HepG2 (cell line): ENCODE measurements around the gene NUAK2. TPM values are rescaled to one million over a fixed set of nuclear protein-coding genes. Genes with fewer than 3 reads are reported as not detected.
A peak's percentile ranks its signal among the peaks of the same experiment; 100 is the strongest.

Experiments
- BORCS8-MEF2B ChIP-seq: sonication (generic); formaldehyde crosslinking; IDR thresholded peaks from 2 replicates; pipeline ENCODE4 v1.8.0; 2022; ENCODE audit warnings: mild to moderate bottlenecking, missing genetic modification reagents
- DNMT1 ChIP-seq: sonication (generic); formaldehyde crosslinking; IDR thresholded peaks from 2 replicates; pipeline ENCODE4 v1.5.1; 2020; ENCODE audit warnings: mild to moderate bottlenecking, missing genetic modification reagents
- GABPB1 ChIP-seq: IDR thresholded peaks from 2 replicates; pipeline ENCODE4 v1.6.1; 2016; ENCODE audit warnings: mild to moderate bottlenecking, missing genetic modification reagents, moderate library complexity, missing compliant biosample characterization
- LRRFIP1 ChIP-seq: sonication (generic); formaldehyde crosslinking; conservative IDR thresholded peaks from 2 replicates; pipeline ENCODE4 v1.4.0; 2020; ENCODE audit warnings: missing genetic modification reagents
- POLR2A ChIP-seq, 2 experiments: IDR thresholded peaks; 2 replicates each; pipeline ENCODE4 v1.6.1; 2011; ENCODE audit warnings: low read depth in 2 of 2, low read length in 2 of 2, mild to moderate bottlenecking in 1 of 2, moderate library complexity in 1 of 2; ENCODE audit not compliant: insufficient read depth in 1 of 2
- RAD21 ChIP-seq: fragments of 450-650 bp; formaldehyde crosslinking; IDR thresholded peaks from 2 replicates; pipeline ENCODE4 v1.5.0; 2020; ENCODE audit warnings: mild to moderate bottlenecking
- RXRA ChIP-seq: sonication (generic); formaldehyde crosslinking; IDR thresholded peaks from 2 replicates; pipeline ENCODE4 v1.5.1; 2020; ENCODE audit warnings: missing genetic modification reagents
- SALL1 ChIP-seq: sonication (generic); formaldehyde crosslinking; IDR thresholded peaks from 2 replicates; pipeline ENCODE4 v1.8.0; 2022; ENCODE audit warnings: mild to moderate bottlenecking, missing genetic modification reagents
- SP5 ChIP-seq: IDR thresholded peaks from 2 replicates; pipeline ENCODE4 v1.6.1; 2016; ENCODE audit warnings: low read depth, borderline replicate concordance
- TFDP2 ChIP-seq: sonication (generic); formaldehyde crosslinking; IDR thresholded peaks from 2 replicates; pipeline ENCODE4 v1.4.0; 2020; ENCODE audit warnings: missing genetic modification reagents
- ZBTB38 ChIP-seq: sonication (generic); formaldehyde crosslinking; IDR thresholded peaks from 2 replicates; pipeline ENCODE4 v1.5.1; 2020; ENCODE audit warnings: mild to moderate bottlenecking, missing genetic modification reagents
- ZNF543 ChIP-seq: sonication (generic); formaldehyde crosslinking; IDR thresholded peaks from 2 replicates; pipeline ENCODE4 v1.4.0; 2020; ENCODE audit warnings: mild to moderate bottlenecking, missing genetic modification reagents
- ZNF619 ChIP-seq: sonication (generic); formaldehyde crosslinking; IDR thresholded peaks from 2 replicates; pipeline ENCODE4 v1.4.0; 2020; ENCODE audit warnings: mild to moderate bottlenecking, missing genetic modification reagents
- ZNF768 ChIP-seq: sonication (generic); formaldehyde crosslinking; IDR thresholded peaks from 2 replicates; pipeline ENCODE4 v1.4.0; 2020; ENCODE audit warnings: missing genetic modification reagents
- ZNF776 ChIP-seq: sonication (generic); formaldehyde crosslinking; IDR thresholded peaks from 2 replicates; pipeline ENCODE4 v1.4.0; 2020; ENCODE audit warnings: mild to moderate bottlenecking, missing genetic modification reagents
- ZNF878 ChIP-seq: sonication (generic); formaldehyde crosslinking; IDR thresholded peaks from 2 replicates; pipeline ENCODE4 v1.8.1; 2023; ENCODE audit warnings: mild to moderate bottlenecking, missing genetic modification reagents, moderate library complexity
- polyA plus RNA-seq, 8 experiments: library from polyadenylated mRNA; depleted of rRNA in 3 of 8; stranded (reverse) in 7 of 8; unstranded in 1 of 8; fragments of >200 nt; fragmentation: Illumina TruSeq in 4 of 8; extraction: Trizol in 4 of 8; gene quantifications; 2 replicates each; pipeline versions ENCODE4 v1.2.1 to v1.2.3, GENCODE V29; 2011 to 2016; ENCODE audit warnings: low read depth in 4 of 8, missing spikeins in 1 of 8, mixed read lengths in 1 of 8; ENCODE audit not compliant: insufficient read depth in 1 of 8
- total RNA-seq, 5 experiments: library from RNA; depleted of rRNA; stranded (reverse); fragments of >200 nt; fragmentation: Illumina TruSeq; extraction: Trizol; gene quantifications; 2 replicates each; pipeline ENCODE4 v1.2.3, GENCODE V29; 2016; ENCODE audit warnings: low read depth in 1 of 5
- TF ChIP-seq, protein P1 (sequence below): sonication (generic); formaldehyde crosslinking; IDR thresholded peaks from 2 replicates; pipeline ENCODE4 v1.4.0; 2020; ENCODE audit warnings: mild to moderate bottlenecking, low read depth, missing genetic modification reagents
- TF ChIP-seq, protein P2 (sequence below): sonication (generic); formaldehyde crosslinking; IDR thresholded peaks from 2 replicates; pipeline ENCODE4 v1.5.0; 2020; ENCODE audit warnings: missing genetic modification reagents
- TF ChIP-seq, protein P3 (sequence below): sonication (generic); formaldehyde crosslinking; IDR thresholded peaks from 2 replicates; pipeline ENCODE4 v1.4.0; 2020; ENCODE audit warnings: missing genetic modification reagents, borderline replicate concordance
- TF ChIP-seq, protein P4 (sequence below): IDR thresholded peaks from 2 replicates; pipeline ENCODE4 v1.6.1; 2016; ENCODE audit warnings: control low read depth
- TF ChIP-seq, protein P5 (sequence below): sonication (generic); formaldehyde crosslinking; IDR thresholded peaks from 2 replicates; pipeline ENCODE4 v1.8.1; 2022; ENCODE audit warnings: mild to moderate bottlenecking, missing genetic modification reagents

NUAK2 gene
- total and polyA plus RNA-seq, 2 of the 13 experiments (the other 11 are each of a cell fraction or from before 2014, with no cell fraction given) = 0.75 to 1.1 TPM

GRCh38 chr1:205273551-205273982 lies 48.0 kb downstream of the NUAK2 start (continued):
- TF ChIP-seq, protein P1, sequence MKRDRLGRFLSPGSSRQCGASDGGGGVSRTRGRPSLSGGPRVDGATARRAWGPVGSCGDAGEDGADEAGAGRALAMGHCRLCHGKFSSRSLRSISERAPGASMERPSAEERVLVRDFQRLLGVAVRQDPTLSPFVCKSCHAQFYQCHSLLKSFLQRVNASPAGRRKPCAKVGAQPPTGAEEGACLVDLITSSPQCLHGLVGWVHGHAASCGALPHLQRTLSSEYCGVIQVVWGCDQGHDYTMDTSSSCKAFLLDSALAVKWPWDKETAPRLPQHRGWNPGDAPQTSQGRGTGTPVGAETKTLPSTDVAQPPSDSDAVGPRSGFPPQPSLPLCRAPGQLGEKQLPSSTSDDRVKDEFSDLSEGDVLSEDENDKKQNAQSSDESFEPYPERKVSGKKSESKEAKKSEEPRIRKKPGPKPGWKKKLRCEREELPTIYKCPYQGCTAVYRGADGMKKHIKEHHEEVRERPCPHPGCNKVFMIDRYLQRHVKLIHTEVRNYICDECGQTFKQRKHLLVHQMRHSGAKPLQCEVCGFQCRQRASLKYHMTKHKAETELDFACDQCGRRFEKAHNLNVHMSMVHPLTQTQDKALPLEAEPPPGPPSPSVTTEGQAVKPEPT = no peak
- TF ChIP-seq RXRA (0 out of 2 replicates have a peak, but pooled peaks have one; percentile 36), ZNF543 (CRISPR knock-in tag) (no peak), DNMT1 (no peak), LRRFIP1 (CRISPR knock-in tag) (no peak), RAD21 (CRISPR knock-in tag) (peak; percentile 99), BORCS8-MEF2B (peak; percentile 75; the same call in 1 of the 2 replicates), ZNF768 (0 out of 2 replicates have a peak, but pooled peaks have one; percentile 12), GABPB1 (CRISPR knock-in tag) (no peak), ZNF776 (CRISPR knock-in tag) (no peak), ZBTB38 (CRISPR knock-in tag) (0 out of 2 replicates have a peak, but pooled peaks have one; percentile 22), POLR2A (IDR thresholded peaks at IDR 0.05; ENCODE audit: insufficient read depth in 1 of 2, low read depth in 2 of 2, low read length in 2 of 2) (no peak), TFDP2 (CRISPR knock-in tag) (no peak), SP5 (CRISPR knock-in tag) (no peak), SALL1 (CRISPR knock-in tag) (peak; percentile 63; the same call in 1 of the 2 replicates), ZNF878 (CRISPR knock-in tag) (no peak), ZNF619 (0 out of 2 replicates have a peak, but pooled peaks have one; percentile 44)
- TF ChIP-seq, protein P2, sequence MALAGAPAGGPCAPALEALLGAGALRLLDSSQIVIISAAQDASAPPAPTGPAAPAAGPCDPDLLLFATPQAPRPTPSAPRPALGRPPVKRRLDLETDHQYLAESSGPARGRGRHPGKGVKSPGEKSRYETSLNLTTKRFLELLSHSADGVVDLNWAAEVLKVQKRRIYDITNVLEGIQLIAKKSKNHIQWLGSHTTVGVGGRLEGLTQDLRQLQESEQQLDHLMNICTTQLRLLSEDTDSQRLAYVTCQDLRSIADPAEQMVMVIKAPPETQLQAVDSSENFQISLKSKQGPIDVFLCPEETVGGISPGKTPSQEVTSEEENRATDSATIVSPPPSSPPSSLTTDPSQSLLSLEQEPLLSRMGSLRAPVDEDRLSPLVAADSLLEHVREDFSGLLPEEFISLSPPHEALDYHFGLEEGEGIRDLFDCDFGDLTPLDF (CRISPR knock-in tag) = no peak
- TF ChIP-seq, protein P3, sequence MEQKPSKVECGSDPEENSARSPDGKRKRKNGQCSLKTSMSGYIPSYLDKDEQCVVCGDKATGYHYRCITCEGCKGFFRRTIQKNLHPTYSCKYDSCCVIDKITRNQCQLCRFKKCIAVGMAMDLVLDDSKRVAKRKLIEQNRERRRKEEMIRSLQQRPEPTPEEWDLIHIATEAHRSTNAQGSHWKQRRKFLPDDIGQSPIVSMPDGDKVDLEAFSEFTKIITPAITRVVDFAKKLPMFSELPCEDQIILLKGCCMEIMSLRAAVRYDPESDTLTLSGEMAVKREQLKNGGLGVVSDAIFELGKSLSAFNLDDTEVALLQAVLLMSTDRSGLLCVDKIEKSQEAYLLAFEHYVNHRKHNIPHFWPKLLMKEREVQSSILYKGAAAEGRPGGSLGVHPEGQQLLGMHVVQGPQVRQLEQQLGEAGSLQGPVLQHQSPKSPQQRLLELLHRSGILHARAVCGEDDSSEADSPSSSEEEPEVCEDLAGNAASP (CRISPR knock-in tag) = 0 out of 2 replicates have a peak, but pooled peaks have one; percentile 33
- TF ChIP-seq, protein P4, sequence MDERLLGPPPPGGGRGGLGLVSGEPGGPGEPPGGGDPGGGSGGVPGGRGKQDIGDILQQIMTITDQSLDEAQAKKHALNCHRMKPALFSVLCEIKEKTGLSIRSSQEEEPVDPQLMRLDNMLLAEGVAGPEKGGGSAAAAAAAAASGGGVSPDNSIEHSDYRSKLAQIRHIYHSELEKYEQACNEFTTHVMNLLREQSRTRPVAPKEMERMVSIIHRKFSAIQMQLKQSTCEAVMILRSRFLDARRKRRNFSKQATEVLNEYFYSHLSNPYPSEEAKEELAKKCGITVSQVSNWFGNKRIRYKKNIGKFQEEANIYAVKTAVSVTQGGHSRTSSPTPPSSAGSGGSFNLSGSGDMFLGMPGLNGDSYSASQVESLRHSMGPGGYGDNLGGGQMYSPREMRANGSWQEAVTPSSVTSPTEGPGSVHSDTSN (CRISPR knock-in tag) = no peak
- TF ChIP-seq, protein P5, sequence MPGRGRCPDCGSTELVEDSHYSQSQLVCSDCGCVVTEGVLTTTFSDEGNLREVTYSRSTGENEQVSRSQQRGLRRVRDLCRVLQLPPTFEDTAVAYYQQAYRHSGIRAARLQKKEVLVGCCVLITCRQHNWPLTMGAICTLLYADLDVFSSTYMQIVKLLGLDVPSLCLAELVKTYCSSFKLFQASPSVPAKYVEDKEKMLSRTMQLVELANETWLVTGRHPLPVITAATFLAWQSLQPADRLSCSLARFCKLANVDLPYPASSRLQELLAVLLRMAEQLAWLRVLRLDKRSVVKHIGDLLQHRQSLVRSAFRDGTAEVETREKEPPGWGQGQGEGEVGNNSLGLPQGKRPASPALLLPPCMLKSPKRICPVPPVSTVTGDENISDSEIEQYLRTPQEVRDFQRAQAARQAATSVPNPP (CRISPR knock-in tag) = no peak
